ENCODE measurements around the gene FBH1.
"Not testable (repeated sequence)": the region's sequence is repeated elsewhere in the genome, so short reads cannot be mapped to it uniquely, and the experiment has no call there.

The FBH1 gene

DNA sequence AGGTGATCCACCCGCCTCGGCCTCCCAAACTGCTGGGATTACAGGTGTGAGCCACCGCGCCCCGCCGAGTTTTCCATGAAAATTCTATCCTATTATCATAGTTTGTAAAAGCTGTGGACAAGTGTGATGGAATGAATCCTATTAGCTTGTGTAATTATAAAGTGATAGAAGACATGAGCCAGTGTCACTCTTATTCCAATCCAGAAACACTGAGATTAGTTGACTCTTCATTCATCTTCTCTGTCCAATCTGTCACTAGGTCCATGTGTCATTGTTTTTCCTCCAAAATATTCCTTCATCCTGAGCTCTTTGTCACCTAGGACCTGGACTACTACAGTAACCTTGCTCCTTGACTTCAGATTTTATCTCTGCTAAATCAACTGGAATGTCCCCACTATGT, 13.5 kb downstream of the FBH1 start:
- no peak for DNase-seq (ENCODE audit: low read depth in 2 of 2)

DNA sequence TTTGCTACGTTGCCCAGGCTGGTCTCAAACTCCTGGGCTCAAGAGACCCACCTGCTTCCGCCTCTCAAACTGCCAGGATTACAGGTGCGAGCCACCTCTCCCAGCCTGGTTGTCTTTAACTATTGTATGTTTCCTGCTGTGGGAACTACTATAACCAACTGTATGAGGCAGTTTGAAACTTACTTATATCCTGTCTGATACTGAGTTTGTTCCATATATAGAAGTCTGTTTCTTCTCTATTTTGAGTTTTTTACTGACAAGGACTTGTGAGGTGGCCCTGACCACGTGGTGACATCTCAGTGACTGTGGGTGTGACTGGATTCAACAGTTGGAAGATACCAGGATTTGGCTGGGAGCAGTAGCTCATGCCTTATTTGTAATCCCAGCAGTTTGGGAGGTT, 14.2 kb downstream of the FBH1 start:
- DNase-seq (ENCODE audit: low read depth in 2 of 2) = no peak

DNA sequence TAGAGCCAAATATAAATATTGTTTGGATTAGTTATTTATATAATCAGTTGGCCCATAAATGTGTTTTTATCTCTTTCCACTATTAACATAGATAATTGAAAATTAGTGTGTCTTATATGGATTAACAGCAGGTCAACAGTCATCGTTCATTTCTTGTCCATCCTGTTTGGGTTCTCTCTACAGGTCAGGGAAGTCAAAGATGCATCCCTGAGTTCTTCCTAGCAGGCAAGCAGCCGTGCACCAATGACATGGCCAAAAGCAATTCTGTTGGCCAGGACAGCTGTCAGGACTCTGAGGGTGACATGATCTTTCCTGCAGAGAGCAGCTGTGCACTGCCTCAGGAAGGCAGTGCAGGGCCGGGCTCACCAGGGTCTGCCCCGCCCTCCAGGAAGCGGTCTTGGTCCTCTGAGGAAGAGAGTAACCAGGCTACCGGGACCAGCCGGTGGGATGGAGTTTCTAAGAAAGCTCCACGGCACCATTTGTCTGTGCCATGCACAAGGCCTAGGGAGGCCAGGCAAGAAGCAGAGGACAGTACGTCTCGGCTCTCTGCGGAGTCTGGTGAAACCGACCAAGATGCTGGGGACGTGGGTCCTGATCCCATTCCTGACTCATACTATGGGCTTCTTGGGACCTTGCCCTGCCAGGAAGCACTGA, 15.9 kb downstream of the FBH1 start:
- no peak for DNase-seq (ENCODE audit: low read depth in 2 of 2)

DNA sequence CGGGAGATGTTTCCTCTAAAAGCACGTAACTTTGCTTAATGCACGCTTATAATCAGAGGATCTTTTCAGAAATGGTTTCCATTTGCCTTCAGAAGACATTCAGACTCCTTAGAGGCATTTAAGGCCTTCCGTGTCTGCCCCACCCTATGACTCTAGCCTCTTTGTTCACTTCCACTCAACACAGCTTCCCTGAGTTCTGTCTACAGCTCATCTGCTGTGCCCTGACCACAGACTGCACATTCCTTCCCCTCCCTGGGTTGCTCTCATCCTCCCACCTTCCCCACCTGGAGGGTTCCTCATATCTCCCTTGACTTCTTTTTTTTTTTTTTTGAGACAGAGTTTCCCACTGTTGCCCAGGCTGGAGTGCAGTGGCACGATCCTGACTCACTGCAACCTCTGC, 16.6 kb downstream of the FBH1 start:
- DNase-seq (ENCODE audit: low read depth in 2 of 2) = no peak

DNA sequence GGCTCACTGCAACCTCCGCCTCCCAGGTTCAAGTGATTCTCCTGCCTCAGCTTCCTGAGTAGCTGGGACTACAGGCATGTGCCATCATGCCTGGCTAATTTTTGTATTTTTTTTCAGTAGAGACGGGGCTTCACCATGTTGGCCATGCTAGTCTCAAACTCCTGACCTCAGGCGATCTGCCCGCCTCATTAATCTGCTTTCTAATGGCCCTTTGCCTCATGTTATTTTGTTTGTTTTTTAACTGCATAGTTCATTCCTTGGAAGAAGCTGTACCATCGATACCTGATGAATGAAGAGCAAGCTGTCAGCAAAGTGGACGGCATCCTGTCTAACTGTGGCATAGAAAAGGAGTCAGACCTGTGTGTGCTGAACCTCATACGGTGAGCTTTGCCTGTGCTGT, 18.6 kb downstream of the FBH1 start:
- DNase-seq (ENCODE audit: low read depth in 2 of 2) = not testable (repeated sequence)

DNA sequence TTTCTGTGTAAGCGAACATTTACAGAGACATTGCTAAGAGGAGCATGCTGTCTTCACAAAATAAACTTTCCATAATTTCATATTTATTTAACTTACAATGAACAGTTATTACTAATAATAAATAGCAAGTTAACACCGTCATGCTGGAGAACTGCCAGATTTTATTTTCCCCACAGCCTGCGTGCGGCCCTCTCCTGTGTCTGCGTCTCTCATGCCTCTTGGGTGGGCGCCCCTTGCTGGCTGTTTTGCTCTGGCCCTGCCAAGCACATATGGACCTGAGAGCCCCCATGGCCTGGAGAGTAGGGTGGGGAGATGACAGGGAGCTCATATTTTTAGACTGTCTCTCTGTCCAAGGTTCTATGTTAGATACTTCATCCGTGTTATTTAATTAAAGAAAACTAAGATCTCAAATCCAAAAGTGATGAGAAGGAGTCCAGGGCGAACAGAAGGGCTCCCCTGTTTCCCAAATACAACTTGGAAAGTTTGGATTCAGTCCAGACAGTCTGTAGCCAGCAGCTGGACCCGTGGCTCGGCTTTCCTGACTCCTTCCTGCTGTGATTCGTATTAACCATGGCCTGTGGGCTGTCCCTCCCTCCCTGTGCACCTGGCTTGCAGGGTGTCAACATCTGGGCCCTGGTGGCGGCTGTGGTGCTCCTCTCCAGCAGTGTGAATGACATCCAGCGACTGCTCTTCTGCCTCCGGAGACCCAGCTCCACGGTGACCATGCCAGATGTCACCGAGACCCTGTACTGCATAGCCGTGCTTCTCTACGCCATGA, 20.5 kb downstream of the FBH1 start:
- DNase-seq (ENCODE audit: low read depth in 2 of 2) = no peak

DNA sequence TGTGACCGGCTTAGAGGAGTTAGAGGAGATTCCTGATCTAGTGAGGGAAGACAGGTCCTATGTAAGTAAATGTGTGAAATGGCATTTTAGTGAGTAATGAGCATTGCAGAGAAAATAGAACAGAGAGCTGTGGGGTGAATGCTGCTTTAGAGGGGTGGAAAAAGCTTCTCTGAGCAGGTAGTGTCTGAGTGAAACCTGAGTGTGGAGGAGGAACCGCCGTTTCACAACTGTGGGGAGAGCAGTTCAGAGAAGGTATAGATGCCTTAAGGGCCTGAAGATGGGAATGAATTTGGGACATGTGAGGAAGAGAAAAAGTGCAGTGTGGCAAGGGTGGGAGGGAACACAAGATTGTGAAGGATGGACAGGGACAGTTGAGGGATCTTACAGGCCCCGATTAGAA, 21.6 kb downstream of the FBH1 start:
- no peak for DNase-seq (ENCODE audit: low read depth in 2 of 2)

DNA sequence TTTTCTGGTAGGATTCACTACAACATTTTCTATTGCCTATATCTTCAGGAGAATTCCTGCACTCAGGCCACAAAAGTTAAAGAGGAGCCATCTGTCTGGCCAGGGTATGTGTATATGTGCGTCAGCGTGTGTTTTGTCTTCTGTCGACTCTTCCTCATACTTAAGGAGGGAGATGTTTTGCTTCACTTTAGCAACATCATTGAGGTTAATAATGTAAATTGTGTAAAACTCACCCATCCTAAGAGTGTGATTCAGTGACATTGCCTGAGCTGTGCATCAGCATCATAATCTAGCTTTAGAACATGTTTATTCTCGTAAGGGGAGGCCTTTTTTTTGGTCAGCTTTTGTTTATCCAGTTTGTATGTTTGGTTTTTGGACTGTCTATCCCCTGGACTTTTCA, 23.7 kb downstream of the FBH1 start:
- no peak for DNase-seq (ENCODE audit: low read depth in 2 of 2)

DNA sequence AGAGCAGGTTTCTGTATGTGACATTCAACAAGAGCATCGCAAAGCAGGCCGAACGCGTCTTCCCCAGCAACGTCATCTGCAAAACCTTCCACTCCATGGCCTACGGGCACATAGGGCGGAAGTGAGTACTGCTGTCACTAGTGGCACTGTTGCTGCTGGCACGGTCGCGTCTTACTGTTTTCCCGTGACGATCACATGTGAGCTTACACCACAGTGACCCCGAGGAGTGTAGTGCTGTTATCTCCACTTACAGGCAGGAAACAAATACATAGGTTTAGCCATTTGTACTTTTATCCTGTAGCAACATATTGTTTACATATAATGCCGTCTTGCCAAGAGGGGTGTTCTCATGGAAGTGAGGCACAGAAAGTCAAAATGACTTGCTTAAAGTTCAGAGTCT, 25.4 kb downstream of the FBH1 start:
- no peak for DNase-seq (ENCODE audit: low read depth in 2 of 2)

DNA sequence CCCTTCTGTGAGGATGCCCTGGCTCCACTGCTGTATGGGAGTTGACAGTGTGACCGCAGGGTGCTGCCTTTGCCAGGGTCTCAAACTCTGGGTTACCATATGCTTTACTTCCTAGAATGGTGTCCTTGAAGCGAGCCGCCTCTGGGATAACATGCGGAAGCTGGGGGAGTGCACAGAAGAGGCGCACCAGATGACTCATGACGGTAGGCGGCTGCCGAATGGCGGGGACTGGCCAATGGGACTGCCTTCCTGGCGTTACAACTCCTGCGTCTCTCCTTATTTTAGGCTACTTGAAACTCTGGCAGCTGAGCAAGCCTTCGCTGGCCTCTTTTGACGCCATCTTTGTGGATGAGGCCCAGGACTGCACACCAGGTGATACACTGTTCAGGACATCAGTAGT, 27.3 kb downstream of the FBH1 start:
- no peak for DNase-seq (ENCODE audit: low read depth in 2 of 2)

DNA sequence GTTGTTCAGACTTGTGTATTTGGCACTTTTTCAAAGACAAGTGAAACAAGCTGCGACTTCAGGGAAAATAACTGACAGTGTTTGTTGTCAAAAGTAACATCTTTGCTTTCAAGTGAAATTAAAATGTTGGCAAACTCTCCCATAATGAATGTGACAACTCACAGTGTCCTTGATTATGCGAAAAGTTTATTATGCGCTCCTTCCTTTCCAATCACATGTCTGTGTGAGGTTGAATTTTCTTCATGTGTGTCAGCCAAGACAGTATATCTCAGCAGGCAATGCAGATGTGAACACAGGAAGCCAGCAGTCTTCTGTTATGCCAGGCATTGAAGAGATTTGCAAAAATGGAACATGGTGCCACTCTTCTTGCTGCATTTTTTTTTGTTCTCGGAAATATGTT, 28.7 kb downstream of the FBH1 start:
- DNase-seq (ENCODE audit: low read depth in 2 of 2) = no peak

DNA sequence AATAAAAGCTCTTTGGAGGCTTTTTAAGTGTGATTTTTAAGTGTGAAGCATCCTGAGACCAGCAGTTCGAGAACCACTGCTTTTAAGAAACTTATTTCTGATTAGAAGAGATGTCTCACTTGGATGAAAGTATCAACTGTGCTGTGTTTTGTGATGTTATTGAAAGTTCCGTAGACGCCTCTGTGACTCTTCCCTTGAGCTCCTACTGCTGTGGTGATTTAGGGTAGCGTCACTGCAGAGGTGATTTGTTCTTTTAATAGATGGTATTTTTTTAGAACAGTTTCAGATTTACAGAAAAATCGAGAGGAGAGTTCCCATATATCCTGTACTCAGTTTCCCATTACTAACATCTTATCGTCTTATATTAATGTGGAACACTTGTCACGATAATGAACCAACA, 29.5 kb downstream of the FBH1 start:
- no peak for DNase-seq (ENCODE audit: low read depth in 2 of 2)

DNA sequence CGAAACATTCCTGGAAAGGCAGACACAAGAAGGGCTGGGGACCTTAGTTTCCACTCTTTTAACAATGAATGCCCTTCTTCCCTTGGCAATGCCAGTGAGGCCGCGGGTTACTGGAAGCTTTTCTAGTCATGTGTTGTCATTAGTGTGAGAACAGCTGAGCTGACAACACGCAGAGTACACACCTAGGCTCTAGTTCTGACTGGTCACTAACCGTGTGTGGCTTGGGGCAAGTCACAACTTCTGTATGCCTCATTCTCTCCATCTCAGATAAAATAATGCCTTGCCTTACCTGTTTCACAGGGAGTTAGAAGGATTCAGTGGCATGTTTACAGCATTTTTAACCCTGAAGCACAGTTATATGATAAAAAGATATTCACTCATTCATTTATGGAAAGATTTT, 31.7 kb downstream of the FBH1 start:
- DNase-seq (ENCODE audit: low read depth in 2 of 2) = no peak

DNA sequence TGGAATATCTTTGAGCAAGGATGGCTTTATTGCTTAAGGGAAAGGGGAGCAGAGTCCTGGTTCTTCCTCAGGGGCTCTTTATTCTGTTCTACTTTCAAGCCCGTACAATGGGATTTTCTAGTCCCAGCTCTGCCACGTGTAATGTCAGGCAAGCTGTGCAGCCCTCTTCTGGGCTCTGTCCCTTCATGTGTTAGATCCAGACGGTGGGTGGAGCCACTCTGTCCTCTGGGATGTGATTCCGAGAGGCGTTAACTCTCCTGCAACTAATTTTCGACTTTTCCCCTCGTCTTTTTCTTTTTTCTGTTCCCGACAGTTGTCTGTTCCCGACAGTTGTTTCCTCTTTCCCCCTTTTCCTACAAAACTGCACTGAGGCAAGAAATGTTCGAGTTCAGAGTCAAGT, 34.8 kb downstream of the FBH1 start:
- DNase-seq (ENCODE audit: low read depth in 2 of 2) = no peak

DNA sequence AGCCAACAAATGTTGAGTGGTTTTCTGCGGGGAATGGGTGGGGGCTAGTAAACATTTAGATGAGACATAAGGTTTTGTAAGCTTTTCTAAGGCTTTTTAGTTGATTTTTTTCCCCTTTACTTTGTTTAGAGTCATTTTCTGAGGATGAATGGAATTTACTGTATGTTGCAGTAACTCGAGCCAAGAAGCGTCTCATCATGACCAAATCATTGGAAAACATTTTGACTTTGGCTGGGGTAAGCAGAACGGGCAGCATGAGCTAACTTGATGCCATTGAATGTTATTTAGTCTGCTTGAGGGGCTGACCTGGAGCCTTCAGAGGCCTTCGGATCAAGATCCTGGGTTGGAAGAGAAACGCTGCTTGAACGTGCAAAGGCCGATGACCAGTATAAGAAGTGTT, 37.3 kb downstream of the FBH1 start:
- DNase-seq (ENCODE audit: low read depth in 2 of 2) = no peak

DNA sequence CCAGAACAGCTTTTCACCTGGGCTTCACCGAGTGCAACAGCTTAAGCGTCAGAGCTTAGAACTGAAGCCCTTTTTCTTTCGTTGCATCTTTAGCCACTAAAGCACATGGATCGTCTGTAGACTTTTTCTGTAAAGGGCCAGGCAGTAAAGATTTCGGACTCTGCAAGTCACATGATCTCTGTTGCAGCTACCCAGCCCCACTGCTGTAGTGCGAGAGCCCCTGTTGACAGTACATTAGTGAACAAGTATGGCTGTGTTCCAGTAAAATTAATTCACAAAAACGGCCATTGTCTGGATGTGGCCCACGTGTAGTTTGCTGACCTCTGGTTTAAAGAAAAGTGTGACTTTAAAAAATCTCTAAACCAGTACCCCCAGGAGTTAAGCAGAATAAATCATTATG, 39.4 kb downstream of the FBH1 start:
- DNase-seq (ENCODE audit: low read depth in 2 of 2) = no peak

DNA sequence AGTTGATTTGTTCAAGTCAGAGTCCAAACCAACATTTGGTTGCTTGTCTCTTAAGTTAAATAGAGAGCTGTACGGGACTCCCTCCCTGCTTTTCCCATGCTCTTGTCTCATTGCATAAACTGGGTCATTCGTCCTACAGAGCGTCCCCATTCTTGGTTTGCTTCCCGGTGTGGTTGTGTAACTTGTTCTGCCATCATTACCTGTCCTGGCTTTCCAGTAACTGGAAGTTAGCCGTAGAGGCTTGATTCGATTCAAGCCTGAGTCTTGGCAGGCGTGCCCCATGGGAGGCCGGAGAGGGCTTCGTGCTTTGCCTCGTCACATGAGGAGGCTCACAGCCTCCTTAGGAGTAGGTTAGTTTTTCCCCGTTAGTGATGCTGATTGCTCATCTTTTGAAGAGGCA, 40.2 kb downstream of the FBH1 start:
- DNase-seq (ENCODE audit: low read depth in 2 of 2) = no peak

DNA sequence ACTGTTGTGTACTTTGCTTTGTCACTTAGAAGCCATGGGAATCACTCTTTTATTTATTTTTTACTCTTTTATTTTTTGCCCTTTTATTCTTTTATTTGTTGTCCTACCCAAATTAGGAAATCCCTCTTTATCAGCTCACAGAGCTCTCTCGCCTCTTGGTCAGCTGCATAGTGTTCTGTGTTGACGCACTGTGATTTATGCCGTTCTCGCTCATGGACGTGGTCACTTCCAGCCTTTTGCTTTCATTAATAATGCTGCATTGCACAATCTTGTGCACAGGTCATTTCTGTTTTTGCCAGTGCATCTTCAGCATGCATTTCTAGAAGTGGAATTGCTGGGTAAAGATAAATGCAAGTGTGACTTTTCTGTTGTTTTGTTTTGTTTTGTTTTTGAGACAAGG, 42.3 kb downstream of the FBH1 start:
- DNase-seq (ENCODE audit: low read depth in 2 of 2) = no peak

DNA sequence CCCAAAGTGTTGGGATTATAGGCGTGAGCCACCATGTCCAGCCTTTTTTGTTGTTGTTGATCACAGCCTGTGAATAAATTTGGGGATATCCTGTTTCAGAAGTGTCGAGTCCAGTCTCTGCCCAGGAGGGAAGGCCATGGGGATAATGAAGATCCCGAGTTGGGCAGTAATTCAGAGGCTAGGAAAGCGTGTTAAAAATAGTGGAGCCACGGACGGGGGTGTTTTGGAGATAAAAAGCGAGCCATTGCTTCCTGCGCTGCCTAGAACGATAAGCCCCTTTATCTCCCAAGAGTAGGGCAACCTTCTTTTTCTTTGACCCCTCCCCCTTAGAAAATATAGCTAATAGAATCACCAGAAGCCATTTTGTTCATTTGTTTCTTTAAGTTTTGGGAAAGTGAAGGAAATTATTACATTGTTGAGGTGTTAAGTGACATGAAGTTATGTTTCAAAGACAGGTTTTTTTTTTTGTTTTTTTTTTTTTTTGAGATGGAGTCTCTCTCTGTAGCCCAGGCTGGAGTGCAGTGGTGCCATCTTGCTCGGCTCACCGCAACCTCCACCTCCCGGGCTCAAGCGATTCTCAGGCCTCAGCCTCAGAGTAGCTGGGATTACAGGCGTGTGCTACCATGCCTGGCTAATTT, 44.0 kb downstream of the FBH1 start:
- no peak for DNase-seq (ENCODE audit: low read depth in 2 of 2)

DNA sequence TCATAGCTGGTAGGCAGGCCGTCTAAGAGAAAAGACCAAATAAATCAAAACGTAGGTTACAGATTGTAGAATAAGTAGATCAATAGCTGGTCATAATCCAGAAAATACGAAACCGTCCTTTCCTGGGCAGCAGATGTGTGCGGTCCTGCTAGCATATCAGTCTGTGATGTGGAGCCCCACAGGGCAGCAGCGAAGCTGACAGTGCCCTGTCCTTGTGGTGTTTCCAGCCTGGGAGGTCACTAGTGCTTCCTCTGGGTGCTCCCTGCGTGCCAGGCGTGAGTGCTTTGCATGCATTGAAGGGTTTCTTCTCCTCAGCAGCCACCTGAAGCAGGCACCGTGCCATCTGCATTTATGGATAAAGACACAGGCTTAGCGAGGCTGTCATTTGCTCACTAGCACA, 45.6 kb downstream of the FBH1 start:
- no peak for DNase-seq (ENCODE audit: low read depth in 2 of 2)

DNA sequence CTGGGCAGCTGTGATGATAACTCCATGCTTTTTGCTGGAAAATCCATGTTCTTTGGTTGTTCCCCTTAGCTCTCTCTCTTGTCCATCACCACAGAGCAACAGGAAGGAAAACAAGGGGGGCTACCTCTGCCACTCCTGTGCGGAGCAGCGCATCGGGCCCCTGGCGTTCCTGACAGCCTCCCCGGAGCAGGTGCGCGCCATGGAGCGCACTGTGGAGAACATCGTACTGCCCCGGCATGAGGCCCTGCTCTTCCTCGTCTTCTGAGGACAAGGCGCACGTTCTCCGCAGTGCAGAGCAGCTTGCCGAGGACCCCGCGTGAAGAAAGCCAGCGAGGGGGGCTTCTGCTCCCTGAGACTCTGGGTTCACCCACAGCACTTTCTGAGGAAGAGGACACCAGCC, 47.0 kb downstream of the FBH1 start:
- no peak for DNase-seq (ENCODE audit: low read depth in 2 of 2)

DNA sequence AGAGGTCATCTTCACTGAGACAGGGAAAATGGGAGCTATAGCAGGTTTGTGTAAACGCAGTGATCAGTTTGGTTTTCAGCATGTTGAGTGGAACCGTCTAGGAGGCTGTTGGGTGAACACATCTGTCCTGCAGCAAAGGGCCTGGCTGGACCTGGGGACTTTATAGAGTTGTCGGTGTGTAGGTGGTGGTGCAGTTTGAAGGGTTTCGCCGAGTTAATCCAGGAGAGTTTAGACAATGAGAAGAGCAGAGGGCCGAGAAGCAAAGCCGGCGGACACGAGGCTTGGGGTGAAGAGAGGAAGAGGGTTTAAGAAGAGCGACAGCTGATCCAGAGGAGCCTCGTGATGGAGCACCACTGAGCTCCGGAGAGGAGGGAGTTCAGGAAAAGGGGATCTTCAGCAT, 48.2 kb downstream of the FBH1 start:
- DNase-seq (ENCODE audit: low read depth in 2 of 2) = no peak

DNA sequence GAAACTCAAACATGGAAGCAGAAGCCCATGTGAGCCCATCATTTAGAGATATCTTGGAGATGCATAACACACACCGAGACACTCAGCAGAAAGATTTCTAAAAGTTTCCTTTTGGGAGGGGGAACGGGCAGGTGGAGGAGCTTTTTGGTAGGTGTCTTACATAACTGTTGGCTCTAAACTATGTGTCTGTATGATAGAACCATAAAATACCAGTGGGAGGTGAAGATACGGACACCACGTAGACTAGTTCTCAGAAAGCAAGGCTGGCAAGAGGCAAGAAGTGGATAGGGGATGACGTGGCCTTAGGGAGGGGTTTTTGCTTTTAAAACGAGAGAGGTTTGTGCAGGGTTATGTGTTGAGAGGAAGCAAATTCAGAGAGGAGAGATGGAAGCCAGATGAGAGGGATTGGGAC, 50.8 kb downstream of the FBH1 start:
- no peak for DNase-seq (ENCODE audit: low read depth in 2 of 2)

Data from stimulated activated CD8-positive, alpha-beta memory T cell treated with anti-CD3 and anti-CD28 coated beads, Interleukin-15, amount 100 ng/mL, for 48 hours (primary cell).